DOHH2 (cell line): Measurements from ENCODE around the gene ROBO1.

Experiments used
- H3F3A ChIP-seq: fragments of 200-600 bp; sonication (generic), shearing (Covaris generic); 2 replicates; pipeline ENCODE4 v1.6.0; 2016; ENCODE audit warnings: antibody characterized with exemption, mild to moderate bottlenecking; ENCODE audit not compliant: control insufficient read depth, insufficient read depth
- H3K27ac ChIP-seq: fragments of 200-600 bp; sonication (generic); 2 replicates; pipeline ENCODE4 v1.5.1; 2014; ENCODE audit warnings: low read depth, mild to moderate bottlenecking, low read length, moderate library complexity
- H3K27me3 ChIP-seq: fragments of 200-600 bp; sonication (generic); 2 replicates; pipeline ENCODE4 v1.6.1; 2014; ENCODE audit warnings: mild to moderate bottlenecking, low read length, mixed read lengths; ENCODE audit not compliant: control insufficient read depth
- H3K36me3 ChIP-seq: fragments of 200-600 bp; sonication (generic); 2 replicates; pipeline ENCODE4 v1.6.1; 2014; ENCODE audit warnings: mild to moderate bottlenecking, low read length, moderate library complexity, mixed read lengths; ENCODE audit not compliant: control insufficient read depth
- H3K4me1 ChIP-seq: fragments of 200-600 bp; sonication (generic); 2 replicates; pipeline ENCODE4 v1.6.1; 2014; ENCODE audit warnings: mild to moderate bottlenecking, low read length, mixed read lengths; ENCODE audit not compliant: control insufficient read depth
- H3K4me2 ChIP-seq: fragments of 200-600 bp; sonication (generic); 2 replicates; pipeline ENCODE4 v1.6.0; 2014; ENCODE audit warnings: mild to moderate bottlenecking, low read length, moderate library complexity
- H3K4me3 ChIP-seq: fragments of 200-600 bp; sonication (generic); 2 replicates; pipeline ENCODE4 v1.5.1; 2014; ENCODE audit warnings: mild to moderate bottlenecking, low read length, mixed read lengths
- H3K79me2 ChIP-seq: fragments of 200-600 bp; sonication (generic); 2 replicates; pipeline ENCODE4 v1.6.1; 2014; ENCODE audit warnings: mild to moderate bottlenecking, low read length, mixed read lengths; ENCODE audit not compliant: control insufficient read depth
- H3K9me2 ChIP-seq: fragments of 200-600 bp; sonication (generic); replicated peaks from 2 replicates; pipeline ENCODE4 v1.6.1; 2014; ENCODE audit warnings: mild to moderate bottlenecking, low read length, mixed read lengths; ENCODE audit not compliant: control insufficient read depth
- H3K9me3 ChIP-seq: fragments of 200-600 bp; sonication (generic); 2 replicates; pipeline ENCODE4 v1.6.1; 2014; ENCODE audit warnings: antibody characterized with exemption, low read length, mixed read lengths; ENCODE audit not compliant: control insufficient read depth, insufficient read depth
- H4K20me1 ChIP-seq: fragments of 200-600 bp; sonication (generic); 2 replicates; pipeline ENCODE4 v1.6.0; 2014; ENCODE audit warnings: low read depth, mild to moderate bottlenecking, antibody characterized with exemption, low read length, moderate library complexity; ENCODE audit not compliant: control insufficient read depth, insufficient read depth
- CTCF ChIP-seq: fragments of 200-600 bp; sonication (generic); IDR thresholded peaks from one replicate; pipeline ENCODE4 v1.5.1; 2014; ENCODE audit warnings: antibody characterized with exemption, mild to moderate bottlenecking, low read depth, low read length; ENCODE audit not compliant: poor library complexity, severe bottlenecking
- EZH2phosphoT487 ChIP-seq: fragments of 200-600 bp; sonication (generic); IDR thresholded peaks from 2 replicates; pipeline ENCODE4 v1.6.1; 2017; ENCODE audit warnings: borderline replicate concordance, mild to moderate bottlenecking, antibody characterized with exemption, low read length, moderate library complexity, mixed read lengths

Gene ROBO1

GRCh38 chr3:79604681-79605080 lies 163.1 kb downstream of the ROBO1 start:
- Histone ChIP-seq H3K4me2 (no peak overlapping the region), H3K36me3 (no peaks in the 10 kb centered on the region), H3K27me3 (no peaks in the 10 kb centered on the region), H3K4me3 (no peak overlapping the region), H3K79me2 (no peaks in the 10 kb centered on the region), H3K4me1 (no peaks in the 10 kb centered on the region), H3F3A (no peaks in the 10 kb centered on the region), H4K20me1 (no peaks in the 10 kb centered on the region), H3K9me3 (no peaks in the 10 kb centered on the region), H3K27ac (no peak overlapping the region), H3K9me2 (no peaks in the 10 kb centered on the region)
- TF ChIP-seq CTCF (no peak), EZH2phosphoT487 (no peak)

DNA sequence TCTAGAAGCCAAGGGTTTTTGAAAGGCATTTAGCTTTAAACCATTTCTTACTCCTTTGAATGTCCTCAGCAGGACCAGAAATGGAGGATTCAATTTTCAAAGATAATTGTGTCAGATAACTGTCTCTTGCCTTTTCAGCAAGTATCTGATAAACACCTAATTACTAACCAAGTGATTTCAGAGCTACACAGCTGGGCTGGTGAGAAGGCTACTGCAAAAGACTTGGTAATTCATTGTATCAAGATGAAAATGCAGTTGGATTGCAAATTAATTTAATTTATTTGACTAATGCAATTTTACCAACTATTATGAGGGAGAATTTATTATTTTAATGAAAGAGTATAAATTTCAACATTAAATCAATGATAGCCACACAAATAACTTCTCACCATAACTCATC lies 165.4 kb downstream of the ROBO1 start:
- H3K4me3 ChIP-seq = no peak overlapping the region
- H3F3A ChIP-seq = no peaks in the 10 kb centered on the region
- H3K79me2 ChIP-seq = no peaks in the 10 kb centered on the region
- no peaks in the 10 kb centered on the region for H3K9me3 ChIP-seq
- H3K4me1 ChIP-seq = no peaks in the 10 kb centered on the region
- H3K4me2 ChIP-seq = no peak overlapping the region
- H3K27ac ChIP-seq = no peak overlapping the region
- no peaks in the 10 kb centered on the region for H3K36me3 ChIP-seq
- H4K20me1 ChIP-seq = no peaks in the 10 kb centered on the region
- no peaks in the 10 kb centered on the region for H3K27me3 ChIP-seq
- TF ChIP-seq EZH2phosphoT487 (no peak), CTCF (no peak)
- H3K9me2 ChIP-seq = no peaks in the 10 kb centered on the region

DNA sequence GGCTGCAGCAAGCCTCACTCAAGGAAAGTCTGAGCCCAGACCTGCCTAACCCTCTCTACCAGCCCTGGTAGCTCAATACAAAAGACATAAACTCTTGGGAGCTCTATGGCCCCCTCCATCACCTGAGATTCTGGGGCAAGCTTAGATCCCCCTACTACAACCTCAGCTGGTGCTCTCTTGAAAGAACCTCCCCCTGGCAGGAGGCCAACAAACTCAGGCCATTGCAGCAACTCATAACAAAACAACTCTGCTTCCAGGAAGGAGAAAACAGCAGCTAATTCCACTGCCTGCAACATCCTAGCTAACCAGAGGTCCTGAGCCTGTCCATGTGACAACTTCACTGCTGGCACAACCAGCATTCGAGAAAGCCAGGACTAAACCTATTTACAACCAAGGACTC lies 169.2 kb downstream of the ROBO1 start:
- Histone ChIP-seq H3K4me3 (no peak overlapping the region), H3K79me2 (no peaks in the 10 kb centered on the region), H3K9me3 (no peaks in the 10 kb centered on the region), H4K20me1 (no peaks in the 10 kb centered on the region), H3K4me2 (no peak overlapping the region), H3K9me2 (no peaks in the 10 kb centered on the region), H3K27me3 (no peaks in the 10 kb centered on the region), H3F3A (no peaks in the 10 kb centered on the region), H3K36me3 (no peaks in the 10 kb centered on the region), H3K4me1 (no peaks in the 10 kb centered on the region), H3K27ac (no peak overlapping the region)
- TF ChIP-seq EZH2phosphoT487 (no peak), CTCF (no peak)

- H3K4me1 ChIP-seq = no peaks in the 10 kb centered on the region
- H3K36me3 ChIP-seq = no peaks in the 10 kb centered on the region
Measured at GRCh38 chr3:79597709-79598108, 170.1 kb downstream of the ROBO1 start.

More at GRCh38 chr3:79597709-79598108, 170.1 kb downstream of the ROBO1 start:
- H3K4me2 ChIP-seq = no peak overlapping the region
- no peaks in the 10 kb centered on the region for H3K79me2 ChIP-seq
- H3K9me2 ChIP-seq = no peaks in the 10 kb centered on the region
- H3K27ac ChIP-seq = no peak overlapping the region
- H3K9me3 ChIP-seq = no peaks in the 10 kb centered on the region
- H3K4me3 ChIP-seq = no peak overlapping the region
- no peaks in the 10 kb centered on the region for H3F3A ChIP-seq
- TF ChIP-seq EZH2phosphoT487 (no peak), CTCF (no peak)
- no peaks in the 10 kb centered on the region for H3K27me3 ChIP-seq
- H4K20me1 ChIP-seq = no peaks in the 10 kb centered on the region
